Activated CD8-positive, alpha-beta T cell treated with anti-CD3 and anti-CD28 coated beads, Interleukin-2, amount 10 ng/mL, durations not matched to agents 7 days and 5 days (primary cell): ENCODE results near the gene TRIM51. TPM values are rescaled to one million over a fixed set of nuclear protein-coding genes. Genes with fewer than 3 reads are reported as not detected.
"Not testable (repeated sequence)": the region's sequence is repeated elsewhere in the genome, so short reads cannot be mapped to it uniquely, and the experiment has no call there.

Experiments used
- ATAC-seq: fragments of 150-1000 bp; cut with Tn5 transposase; one replicate; pipeline ENCODE4 v1.10.0; 2021; ENCODE audit warnings: moderate library complexity
- CTCF ChIA-PET: fragments of 350-600 bp; sonication (Branson Sonifier 250); formaldehyde crosslinking; loops from one replicate; lab custom pipeline; 2021; ENCODE audit warnings: antibody characterized with exemption; lab: Charles Lee
- POLR2A ChIA-PET: fragments of 350-600 bp; sonication (Branson Sonifier 250); formaldehyde crosslinking; loops from one replicate; lab custom pipeline; 2021; ENCODE audit warnings: antibody characterized with exemption; lab: Charles Lee
- DNase-seq: peaks from one replicate; pipeline ENCODE4 v3.0.0-alpha.2; 2020
- H3K27ac Mint-ChIP-seq: one replicate; pipeline ENCODE4 v1.8.0; 2021; ENCODE audit warnings: mild to moderate bottlenecking, mixed read lengths
- H3K27me3 Mint-ChIP-seq: one replicate; pipeline ENCODE4 v1.8.0; 2021; ENCODE audit warnings: low read depth, mixed read lengths
- H3K36me3 Mint-ChIP-seq: one replicate; pipeline ENCODE4 v1.8.0; 2021; ENCODE audit warnings: low read depth, mixed read lengths
- H3K4me1 Mint-ChIP-seq: one replicate; pipeline ENCODE4 v1.8.0; 2021; ENCODE audit warnings: low read depth, mixed read lengths
- H3K4me3 Mint-ChIP-seq: one replicate; pipeline ENCODE4 v1.8.0; 2021; ENCODE audit warnings: mild to moderate bottlenecking, mixed read lengths
- H3K9me3 Mint-ChIP-seq: one replicate; pipeline ENCODE4 v1.8.0; 2022; ENCODE audit warnings: mixed read lengths; ENCODE audit not compliant: insufficient read depth
- total RNA-seq, 2 experiments: library from RNA; stranded (reverse); gene quantifications; one replicate each; pipeline ENCODE4 v1.2.3, GENCODE V29; 2021

TRIM51 gene, protein sequence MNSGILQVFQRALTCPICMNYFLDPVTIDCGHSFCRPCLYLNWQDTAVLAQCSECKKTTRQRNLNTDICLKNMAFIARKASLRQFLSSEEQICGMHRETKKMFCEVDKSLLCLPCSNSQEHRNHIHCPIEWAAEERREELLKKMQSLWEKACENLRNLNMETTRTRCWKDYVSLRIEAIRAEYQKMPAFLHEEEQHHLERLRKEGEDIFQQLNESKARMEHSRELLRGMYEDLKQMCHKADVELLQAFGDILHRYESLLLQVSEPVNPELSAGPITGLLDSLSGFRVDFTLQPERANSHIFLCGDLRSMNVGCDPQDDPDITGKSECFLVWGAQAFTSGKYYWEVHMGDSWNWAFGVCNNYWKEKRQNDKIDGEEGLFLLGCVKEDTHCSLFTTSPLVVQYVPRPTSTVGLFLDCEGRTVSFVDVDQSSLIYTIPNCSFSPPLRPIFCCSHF
- total RNA-seq, result not detected

DNA sequence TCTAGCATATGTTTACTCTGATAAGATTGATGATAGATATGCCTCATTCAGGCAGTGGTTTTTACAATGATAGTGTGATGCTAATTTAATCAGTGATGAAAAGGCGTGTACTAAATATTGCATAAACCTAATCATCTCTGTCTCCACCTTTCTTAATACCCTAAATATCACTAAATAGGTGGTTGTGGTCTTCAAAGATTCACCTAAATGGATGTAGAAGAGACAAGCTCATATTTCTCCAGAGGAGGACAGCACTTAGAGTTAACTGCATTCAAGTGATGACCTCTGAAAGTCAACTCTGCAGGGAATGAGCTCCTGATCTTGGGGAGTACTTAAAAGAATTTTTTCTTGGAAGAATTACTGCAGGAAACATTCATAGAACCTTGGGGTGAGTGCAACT is at the start of gene TRIM51:
Gene TRIM51 (plus strand): TSS at position 301 of the 400 bp plus-strand sequence. CDS start 2,132 bp downstream, outside the sequence.
- H3K36me3 Mint-ChIP-seq, DNase-seq, POLR2A ChIA-PET, H3K27ac Mint-ChIP-seq, H3K9me3 Mint-ChIP-seq, H3K4me1 Mint-ChIP-seq, CTCF ChIA-PET, H3K27me3 Mint-ChIP-seq, ATAC-seq, H3K4me3 Mint-ChIP-seq: not testable (repeated sequence)

- Mint-ChIP-seq H3K9me3 (peaks cover 27% of the 10 kb centered on the region), H3K27me3 (no peaks in the 10 kb centered on the region), H3K36me3 (no peaks in the 10 kb centered on the region), H3K4me3 (no peak within 1 kb of the TSS), H3K4me1 (no peaks in the 10 kb centered on the region), H3K27ac (no peak within 1 kb of the TSS)
- POLR2A ChIA-PET, result no interaction called here
- ATAC-seq (no peak), DNase-seq (no peak)
- CTCF ChIA-PET, result no interaction called here
Observed at GRCh38 chr11:55838452-55838851, 44.6 kb upstream of the TRIM51 start, which contains the start of gene OR5D16. Gene OR5D16, plus strand, starts transcription at chr11:55838752. Its CDS starts 0 bp downstream, at chr11:55838752.

DNA sequence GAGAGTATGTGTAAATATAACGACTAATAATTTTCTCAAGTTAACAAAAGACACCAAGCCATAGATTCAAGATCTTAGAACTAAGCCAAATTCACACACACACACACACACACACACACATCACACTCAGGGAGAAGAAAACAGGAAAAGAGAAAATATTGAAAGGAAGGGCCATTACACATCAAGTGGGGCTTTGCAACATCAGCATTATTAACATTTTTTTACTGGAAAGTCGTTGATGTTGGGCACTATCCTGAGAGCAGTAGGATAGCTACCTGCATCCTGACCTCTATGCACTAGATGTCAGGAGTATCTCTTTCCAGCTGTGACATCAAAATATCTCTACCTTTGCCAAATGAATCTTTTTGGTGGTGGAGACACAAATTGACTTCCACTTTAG is 35.6 kb upstream of the TRIM51 start:
- H3K9me3 Mint-ChIP-seq, result peaks cover 23% of the 10 kb centered on the region
- DNase-seq (no peak), ATAC-seq (no peak)
- ChIA-PET CTCF (no interaction called here), POLR2A (no interaction called here)
- H3K36me3 Mint-ChIP-seq, result no peaks in the 10 kb centered on the region
- H3K4me3 Mint-ChIP-seq, result no peak overlapping the region
- no peaks in the 10 kb centered on the region for H3K27me3 Mint-ChIP-seq
- no peak overlapping the region for H3K27ac Mint-ChIP-seq
- no peaks in the 10 kb centered on the region for H3K4me1 Mint-ChIP-seq

- H3K4me3 Mint-ChIP-seq, result no peak overlapping the region
- CTCF ChIA-PET, result no interaction called here
Observed at GRCh38 chr11:55849037-55849436, 34.1 kb upstream of the TRIM51 start.

DNA sequence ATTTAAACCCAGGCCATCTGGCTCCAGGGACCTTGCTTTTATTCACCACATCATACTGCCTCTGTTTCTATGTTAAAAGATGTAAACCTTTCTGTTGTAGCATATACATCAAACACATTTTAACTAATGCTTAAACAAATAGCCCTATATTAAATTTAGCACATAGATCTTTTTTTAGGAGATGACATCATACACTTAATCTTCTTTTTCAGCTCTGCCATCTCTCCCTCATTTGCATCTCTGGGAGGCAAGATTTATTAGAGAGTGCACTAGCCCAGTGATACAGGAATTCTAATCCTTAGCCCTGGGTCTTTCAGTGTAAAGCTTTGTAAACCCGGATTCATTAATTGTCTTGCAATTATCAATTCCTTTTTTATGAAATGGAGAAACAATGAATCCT is 31.0 kb upstream of the TRIM51 start:
- CTCF ChIA-PET, result no interaction called here
- Mint-ChIP-seq H3K27me3 (no peaks in the 10 kb centered on the region), H3K36me3 (no peaks in the 10 kb centered on the region), H3K4me1 (no peaks in the 10 kb centered on the region), H3K4me3 (no peak overlapping the region), H3K27ac (no peak overlapping the region), H3K9me3 (peaks cover 3% of the 10 kb centered on the region)
- ATAC-seq (no peak), DNase-seq (no peak)
- POLR2A ChIA-PET, result no interaction called here

More at GRCh38 chr11:55849037-55849436, 34.1 kb upstream of the TRIM51 start:
- ATAC-seq (no peak), DNase-seq (no peak)
- H3K27me3 Mint-ChIP-seq, result no peaks in the 10 kb centered on the region
- H3K36me3 Mint-ChIP-seq, result no peaks in the 10 kb centered on the region
- no peaks in the 10 kb centered on the region for H3K4me1 Mint-ChIP-seq
- no peak overlapping the region for H3K27ac Mint-ChIP-seq
- POLR2A ChIA-PET, result no interaction called here
- peaks cover 23% of the 10 kb centered on the region for H3K9me3 Mint-ChIP-seq

GRCh38 chr11:55854704-55855103 is 28.4 kb upstream of the TRIM51 start:
- Mint-ChIP-seq H3K9me3 (peaks cover 18% of the 10 kb centered on the region), H3K4me1 (no peaks in the 10 kb centered on the region), H3K36me3 (no peaks in the 10 kb centered on the region), H3K27me3 (no peaks in the 10 kb centered on the region), H3K27ac (no peak overlapping the region), H3K4me3 (no peak overlapping the region)
- ATAC-seq, result no peak
- POLR2A ChIA-PET, result no interaction called here
- DNase-seq, result no peak
- CTCF ChIA-PET, result no interaction called here

DNA sequence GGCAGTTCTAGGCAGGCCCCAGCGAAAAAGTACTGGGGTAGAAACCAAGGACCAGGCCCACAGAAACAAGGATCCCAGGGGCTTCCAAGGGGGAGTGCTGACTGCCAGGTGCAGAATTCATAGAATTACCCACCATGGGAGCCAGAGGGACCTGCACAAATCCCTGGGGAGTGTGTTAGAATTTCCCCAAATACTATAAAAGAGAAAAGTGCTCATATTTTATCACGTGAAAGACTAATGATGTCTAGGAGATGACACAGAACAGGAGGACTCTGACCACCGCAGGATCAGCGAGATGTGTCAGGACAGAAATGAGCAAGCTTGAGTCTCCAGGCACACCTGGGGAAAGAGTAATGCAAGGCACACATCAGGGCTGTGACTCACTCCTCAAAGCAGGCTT is 15.7 kb upstream of the TRIM51 start:
- DNase-seq, H3K27me3 Mint-ChIP-seq, H3K36me3 Mint-ChIP-seq, H3K4me3 Mint-ChIP-seq, H3K4me1 Mint-ChIP-seq, ATAC-seq, POLR2A ChIA-PET, CTCF ChIA-PET, H3K27ac Mint-ChIP-seq: not testable (repeated sequence)
- peaks cover 13% of the 10 kb centered on the region for H3K9me3 Mint-ChIP-seq

- H3K4me1 Mint-ChIP-seq, DNase-seq, H3K27me3 Mint-ChIP-seq, ATAC-seq, H3K36me3 Mint-ChIP-seq, CTCF ChIA-PET, H3K4me3 Mint-ChIP-seq, POLR2A ChIA-PET, H3K27ac Mint-ChIP-seq: not testable (repeated sequence)
- peaks cover 13% of the 10 kb centered on the region for H3K9me3 Mint-ChIP-seq
Observed at GRCh38 chr11:55872731-55873130, 10.4 kb upstream of the TRIM51 start.

- H3K27ac Mint-ChIP-seq, H3K36me3 Mint-ChIP-seq, H3K4me3 Mint-ChIP-seq, H3K27me3 Mint-ChIP-seq, POLR2A ChIA-PET, DNase-seq, ATAC-seq, CTCF ChIA-PET, H3K4me1 Mint-ChIP-seq: not testable (repeated sequence)
- peaks cover 13% of the 10 kb centered on the region for H3K9me3 Mint-ChIP-seq
Observed at GRCh38 chr11:55873146-55873545, 10.0 kb upstream of the TRIM51 start.

DNA sequence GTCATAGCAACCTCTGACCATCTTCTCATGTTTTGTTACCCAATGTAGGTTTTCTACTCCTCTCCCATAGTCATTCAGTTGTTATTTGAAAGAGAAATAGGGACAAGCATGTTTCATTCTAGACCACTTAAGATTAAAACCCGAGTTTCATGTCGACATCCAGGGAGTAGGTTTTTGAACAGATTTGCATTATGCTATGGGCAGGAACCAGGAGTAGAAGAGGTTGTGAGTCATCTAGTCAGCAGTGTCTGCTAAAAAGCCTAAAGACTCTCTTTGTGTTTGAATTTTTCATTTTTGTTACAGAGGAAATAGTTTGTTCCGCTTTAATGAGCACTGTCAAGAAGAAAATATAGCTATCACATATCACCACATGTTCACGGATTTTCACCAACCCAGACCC is 1.9 kb downstream of the TRIM51 start:
- H3K4me1 Mint-ChIP-seq, CTCF ChIA-PET, H3K27ac Mint-ChIP-seq, H3K36me3 Mint-ChIP-seq, POLR2A ChIA-PET, H3K27me3 Mint-ChIP-seq, DNase-seq, H3K9me3 Mint-ChIP-seq, ATAC-seq, H3K4me3 Mint-ChIP-seq: not testable (repeated sequence)

DNA sequence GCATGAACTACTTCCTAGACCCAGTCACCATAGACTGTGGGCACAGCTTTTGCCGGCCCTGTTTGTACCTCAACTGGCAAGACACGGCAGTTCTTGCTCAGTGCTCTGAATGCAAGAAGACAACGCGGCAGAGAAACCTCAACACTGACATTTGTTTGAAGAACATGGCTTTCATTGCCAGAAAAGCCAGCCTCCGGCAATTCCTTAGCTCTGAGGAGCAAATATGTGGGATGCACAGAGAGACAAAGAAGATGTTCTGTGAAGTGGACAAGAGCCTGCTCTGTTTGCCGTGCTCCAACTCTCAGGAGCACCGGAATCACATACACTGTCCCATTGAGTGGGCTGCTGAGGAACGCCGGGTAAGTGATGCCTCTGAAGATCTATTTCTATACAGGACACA is 2.4 kb downstream of the TRIM51 start:
- H3K36me3 Mint-ChIP-seq, H3K27me3 Mint-ChIP-seq, H3K4me3 Mint-ChIP-seq, H3K4me1 Mint-ChIP-seq, ATAC-seq, DNase-seq, H3K27ac Mint-ChIP-seq, POLR2A ChIA-PET, CTCF ChIA-PET, H3K9me3 Mint-ChIP-seq: not testable (repeated sequence)

DNA sequence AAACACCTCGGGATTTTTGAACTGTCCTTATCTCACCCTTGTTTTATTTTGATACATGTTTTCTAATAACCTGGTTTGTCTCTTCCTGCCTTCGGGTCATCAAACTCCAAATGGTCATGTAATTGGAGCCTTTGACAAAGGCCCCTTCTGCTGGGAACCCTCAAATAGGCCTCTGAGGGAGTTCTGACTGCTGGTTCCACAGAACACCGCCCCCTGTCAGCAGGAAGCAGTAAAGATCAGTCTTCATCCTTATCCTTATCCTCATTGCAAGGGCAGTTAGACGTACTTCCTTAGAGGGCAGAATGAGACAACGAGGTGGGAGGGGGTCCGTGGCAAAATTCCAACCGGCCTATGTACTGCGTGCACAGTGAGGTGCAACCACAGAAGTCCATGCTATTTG is 12.1 kb downstream of the TRIM51 start:
- no peaks in the 10 kb centered on the region for H3K4me1 Mint-ChIP-seq
- H3K27ac Mint-ChIP-seq, result no peak overlapping the region
- H3K9me3 Mint-ChIP-seq, result peaks cover 15% of the 10 kb centered on the region
- H3K36me3 Mint-ChIP-seq, result no peaks in the 10 kb centered on the region
- POLR2A ChIA-PET, result no interaction called here
- CTCF ChIA-PET, result no interaction called here
- ATAC-seq (no peak), DNase-seq (no peak)
- H3K27me3 Mint-ChIP-seq, result no peaks in the 10 kb centered on the region
- H3K4me3 Mint-ChIP-seq, result no peak overlapping the region
